Astrocyte of the cerebellum (primary cell): Measurements from ENCODE around the gene ANKFN1.

Source experiments
- DNase-seq: peaks from one replicate; pipeline ENCODE4 v3.0.0-alpha.2; 2011; ENCODE audit warnings: low read depth
- H3K4me3 ChIP-seq: 2 replicates; pipeline ENCODE4 v1.5.1; 2011; ENCODE audit warnings: mild to moderate bottlenecking, low read depth, low read length, moderate library complexity
- CTCF ChIP-seq: IDR thresholded peaks from 2 replicates; pipeline ENCODE4 v1.5.1; 2012; ENCODE audit warnings: low read length, low read depth, moderate library complexity, mild to moderate bottlenecking; ENCODE audit errors: missing control alignments
- in situ Hi-C: cut with HindIII; loops from 2 replicates; pipeline ENCODE4 v1.10.0; 2017; ENCODE audit warnings: low sequenced_read_pairs

Gene ANKFN1

GRCh38 chr17:56514264-56514663 lies 361.0 kb downstream of the ANKFN1 start:
- no peak overlapping the region for H3K4me3 ChIP-seq
- in situ Hi-C loops, result no loop called here
- no peak for TF ChIP-seq CTCF
- DNase-seq, result no peak

- no peak for TF ChIP-seq CTCF
- in situ Hi-C loops, result no loop called here
These were observed 361.6 kb downstream of the ANKFN1 start for GRCh38 chr17:56514899-56515298.

DNA sequence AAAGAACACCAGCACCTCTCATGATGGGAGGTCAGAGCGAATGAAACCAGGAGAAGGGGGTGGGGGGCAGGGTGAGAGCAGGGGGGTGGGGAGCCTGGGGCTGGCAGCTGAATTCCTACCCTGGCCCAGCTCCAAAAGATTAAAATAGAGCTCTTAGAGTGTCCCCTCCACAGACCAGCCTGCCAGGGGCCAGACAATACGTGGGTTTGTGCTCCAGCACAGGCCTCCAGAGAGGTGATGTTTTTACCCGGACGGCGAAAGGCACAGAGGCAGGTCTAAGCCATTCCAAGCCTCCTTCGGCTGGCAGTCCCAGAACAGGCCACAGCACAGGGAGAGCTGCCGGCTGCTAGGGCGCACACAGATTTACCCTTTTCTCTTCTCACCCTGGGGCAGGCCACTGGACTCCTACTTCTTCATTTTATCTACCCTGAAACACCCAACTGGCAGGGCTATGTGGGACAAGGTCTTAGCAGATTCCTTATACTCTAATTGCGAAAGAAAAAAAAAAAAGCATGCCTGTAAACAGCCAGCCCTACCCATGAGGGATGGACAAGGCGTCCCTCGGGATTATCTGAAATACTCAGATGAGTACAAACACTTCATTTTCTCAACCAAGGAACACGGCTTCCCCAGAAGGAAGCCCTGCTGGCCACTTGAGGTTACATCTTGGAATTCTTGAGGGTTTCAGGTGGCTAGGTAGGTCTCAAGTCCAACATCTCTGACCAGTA lies 368.3 kb downstream of the ANKFN1 start:
- no peak overlapping the region for H3K4me3 ChIP-seq
- no peak for DNase-seq
- in situ Hi-C loops, result no loop called here
- no peak for TF ChIP-seq CTCF

More at GRCh38 chr17:56514899-56515298, 361.6 kb downstream of the ANKFN1 start:
- DNase-seq, result no peak
- H3K4me3 ChIP-seq, result no peak overlapping the region

- in situ Hi-C loops, result no loop called here
- no peak for DNase-seq
- TF ChIP-seq CTCF, result no peak
- no peak overlapping the region for H3K4me3 ChIP-seq
These were observed 369.8 kb downstream of the ANKFN1 start for GRCh38 chr17:56523042-56523441.

DNA sequence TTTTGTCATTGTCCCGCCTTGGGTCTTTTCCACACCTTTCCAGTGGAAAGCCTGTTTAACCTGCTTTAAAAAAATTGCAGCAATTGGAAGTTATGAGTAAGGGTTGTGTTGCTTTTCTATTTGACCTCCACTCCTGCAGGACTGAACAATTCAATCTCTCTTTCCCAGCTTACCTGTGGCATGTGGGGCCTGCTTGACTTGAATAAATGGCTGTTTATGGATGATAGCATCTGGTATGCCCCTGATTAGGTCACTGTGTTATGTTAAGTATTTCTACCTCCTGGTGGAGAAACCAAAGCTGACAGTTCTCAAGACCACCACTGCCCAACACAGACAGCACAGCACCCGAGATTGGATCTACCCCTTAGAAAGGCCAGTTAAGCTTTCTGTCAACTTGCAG lies 375.4 kb downstream of the ANKFN1 start:
- no peak for TF ChIP-seq CTCF
- in situ Hi-C loops, result no loop called here
- no peak overlapping the region for H3K4me3 ChIP-seq
- no peak for DNase-seq

DNA sequence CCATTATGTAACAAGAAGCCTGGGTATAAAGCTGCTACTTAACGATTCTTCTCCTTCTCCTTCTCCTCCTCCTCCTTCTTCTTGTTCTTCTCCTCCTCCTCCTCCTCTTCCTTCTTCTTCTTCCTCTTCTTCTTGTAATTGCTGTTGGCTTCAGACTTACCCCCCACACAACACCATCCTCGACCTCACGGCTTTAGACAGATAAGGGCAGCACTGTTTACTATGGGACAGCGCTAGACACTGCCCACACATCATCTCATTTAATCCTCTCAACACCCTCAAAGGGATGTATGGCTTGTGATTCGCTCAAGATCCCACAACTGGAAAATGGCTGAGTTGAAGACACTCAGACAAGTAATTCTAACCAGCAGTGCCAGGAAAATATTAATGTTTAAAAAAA lies 379.7 kb downstream of the ANKFN1 start:
- no peak for TF ChIP-seq CTCF
- no peak overlapping the region for H3K4me3 ChIP-seq
- in situ Hi-C loops, result no loop called here
- DNase-seq, result no peak
